HG03558 (cell line): ENCODE measurements around the gene ASIC2.

Experiments used
- ATAC-seq: cut with Tn5 transposase; IDR thresholded peaks from one replicate; pipeline ENCODE4 v1.9.1; 2021; ENCODE audit warnings: moderate number of reproducible peaks; ENCODE audit not compliant: unreplicated experiment; ENCODE audit errors: extremely low read depth

Gene ASIC2

GRCh38 chr17:33169580-33170285, 123.4 kb downstream of the ASIC2 start:
- no peak for ATAC-seq

GRCh38 chr17:33167736-33168135, 125.4 kb downstream of the ASIC2 start:
- no peak for ATAC-seq

- ATAC-seq: no peak
Observed at GRCh38 chr17:33166472-33166871, 126.6 kb downstream of the ASIC2 start.

GRCh38 chr17:33164169-33164881, 128.8 kb downstream of the ASIC2 start:
- ATAC-seq: no peak

- ATAC-seq: no peak
Observed at GRCh38 chr17:33163533-33164168, 129.4 kb downstream of the ASIC2 start.

- no peak for ATAC-seq
Observed at GRCh38 chr17:33154869-33155455, 138.1 kb downstream of the ASIC2 start.

GRCh38 chr17:33152783-33153182, 140.3 kb downstream of the ASIC2 start:
- no peak for ATAC-seq

GRCh38 chr17:33151565-33151964, 141.5 kb downstream of the ASIC2 start:
- no peak for ATAC-seq

- no peak for ATAC-seq
Observed at GRCh38 chr17:33145941-33146340, 147.2 kb downstream of the ASIC2 start.

- no peak for ATAC-seq
Observed at GRCh38 chr17:33144837-33145236, 148.3 kb downstream of the ASIC2 start.

- no peak for ATAC-seq
Observed at GRCh38 chr17:33142705-33143299, 150.3 kb downstream of the ASIC2 start.

- no peak for ATAC-seq
Observed at GRCh38 chr17:33140413-33141099, 152.5 kb downstream of the ASIC2 start.

- ATAC-seq: no peak
Observed at GRCh38 chr17:33138627-33139026, 154.5 kb downstream of the ASIC2 start.

- ATAC-seq: no peak
Observed at GRCh38 chr17:33137426-33137825, 155.7 kb downstream of the ASIC2 start.

GRCh38 chr17:33135691-33136090, 157.4 kb downstream of the ASIC2 start:
- no peak for ATAC-seq

GRCh38 chr17:33131620-33132019, 161.5 kb downstream of the ASIC2 start:
- ATAC-seq: no peak

- no peak for ATAC-seq
Observed at GRCh38 chr17:33127706-33128105, 165.4 kb downstream of the ASIC2 start.

- ATAC-seq: no peak
Observed at GRCh38 chr17:33126086-33126485, 167.0 kb downstream of the ASIC2 start.

- no peak for ATAC-seq
Observed at GRCh38 chr17:33125552-33125950, 167.5 kb downstream of the ASIC2 start.
